DOHH2 (cell line): ENCODE measurements around the gene UBQLNL.

Experiments
- H3F3A ChIP-seq: fragments of 200-600 bp; sonication (generic), shearing (Covaris generic); 2 replicates; pipeline ENCODE4 v1.6.0; 2016; ENCODE audit warnings: antibody characterized with exemption, mild to moderate bottlenecking; ENCODE audit not compliant: control insufficient read depth, insufficient read depth
- H3K27ac ChIP-seq: fragments of 200-600 bp; sonication (generic); 2 replicates; pipeline ENCODE4 v1.5.1; 2014; ENCODE audit warnings: low read depth, mild to moderate bottlenecking, low read length, moderate library complexity
- H3K27me3 ChIP-seq: fragments of 200-600 bp; sonication (generic); 2 replicates; pipeline ENCODE4 v1.6.1; 2014; ENCODE audit warnings: mild to moderate bottlenecking, low read length, mixed read lengths; ENCODE audit not compliant: control insufficient read depth
- H3K36me3 ChIP-seq: fragments of 200-600 bp; sonication (generic); 2 replicates; pipeline ENCODE4 v1.6.1; 2014; ENCODE audit warnings: mild to moderate bottlenecking, low read length, moderate library complexity, mixed read lengths; ENCODE audit not compliant: control insufficient read depth
- H3K4me1 ChIP-seq: fragments of 200-600 bp; sonication (generic); 2 replicates; pipeline ENCODE4 v1.6.1; 2014; ENCODE audit warnings: mild to moderate bottlenecking, low read length, mixed read lengths; ENCODE audit not compliant: control insufficient read depth
- H3K4me2 ChIP-seq: fragments of 200-600 bp; sonication (generic); 2 replicates; pipeline ENCODE4 v1.6.0; 2014; ENCODE audit warnings: mild to moderate bottlenecking, low read length, moderate library complexity
- H3K4me3 ChIP-seq: fragments of 200-600 bp; sonication (generic); 2 replicates; pipeline ENCODE4 v1.5.1; 2014; ENCODE audit warnings: mild to moderate bottlenecking, low read length, mixed read lengths
- H3K79me2 ChIP-seq: fragments of 200-600 bp; sonication (generic); 2 replicates; pipeline ENCODE4 v1.6.1; 2014; ENCODE audit warnings: mild to moderate bottlenecking, low read length, mixed read lengths; ENCODE audit not compliant: control insufficient read depth
- H3K9me2 ChIP-seq: fragments of 200-600 bp; sonication (generic); replicated peaks from 2 replicates; pipeline ENCODE4 v1.6.1; 2014; ENCODE audit warnings: mild to moderate bottlenecking, low read length, mixed read lengths; ENCODE audit not compliant: control insufficient read depth
- H3K9me3 ChIP-seq: fragments of 200-600 bp; sonication (generic); 2 replicates; pipeline ENCODE4 v1.6.1; 2014; ENCODE audit warnings: antibody characterized with exemption, low read length, mixed read lengths; ENCODE audit not compliant: control insufficient read depth, insufficient read depth
- H4K20me1 ChIP-seq: fragments of 200-600 bp; sonication (generic); 2 replicates; pipeline ENCODE4 v1.6.0; 2014; ENCODE audit warnings: low read depth, mild to moderate bottlenecking, antibody characterized with exemption, low read length, moderate library complexity; ENCODE audit not compliant: control insufficient read depth, insufficient read depth
- CTCF ChIP-seq: fragments of 200-600 bp; sonication (generic); IDR thresholded peaks from one replicate; pipeline ENCODE4 v1.5.1; 2014; ENCODE audit warnings: antibody characterized with exemption, mild to moderate bottlenecking, low read depth, low read length; ENCODE audit not compliant: poor library complexity, severe bottlenecking
- EZH2phosphoT487 ChIP-seq: fragments of 200-600 bp; sonication (generic); IDR thresholded peaks from 2 replicates; pipeline ENCODE4 v1.6.1; 2017; ENCODE audit warnings: borderline replicate concordance, mild to moderate bottlenecking, antibody characterized with exemption, low read length, moderate library complexity, mixed read lengths

UBQLNL gene

GRCh38 chr11:5528495-5528894 lies 12.0 kb upstream of the UBQLNL start:
- Histone ChIP-seq H3K4me3 (no peak overlapping the region), H3K27me3 (no peaks in the 10 kb centered on the region), H4K20me1 (no peaks in the 10 kb centered on the region), H3K79me2 (no peaks in the 10 kb centered on the region), H3K4me2 (no peak overlapping the region), H3K9me2 (no peaks in the 10 kb centered on the region), H3K36me3 (no peaks in the 10 kb centered on the region), H3K4me1 (no peaks in the 10 kb centered on the region), H3K9me3 (no peaks in the 10 kb centered on the region), H3F3A (no peaks in the 10 kb centered on the region), H3K27ac (no peak overlapping the region)
- no peak for TF ChIP-seq EZH2phosphoT487
- TF ChIP-seq CTCF = no peak

DNA sequence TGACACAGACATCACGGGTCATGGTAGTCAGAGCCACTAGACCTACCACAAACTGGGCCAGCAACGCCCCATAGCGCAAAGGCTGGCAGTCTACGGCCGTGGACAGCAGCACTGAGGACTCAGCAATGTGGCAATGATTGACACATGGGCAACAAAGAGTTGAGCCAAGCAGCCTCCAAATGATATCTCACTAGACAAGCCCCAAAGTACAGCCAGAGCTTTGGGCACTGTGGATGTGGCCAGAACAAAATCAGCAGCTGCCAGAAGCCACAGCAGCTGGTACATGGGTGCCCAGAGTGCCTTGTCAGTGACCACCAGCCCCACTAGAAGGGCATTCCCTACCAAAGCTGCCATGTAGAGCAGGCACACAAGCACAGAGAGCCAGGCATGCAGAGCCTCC lies 11.2 kb upstream of the UBQLNL start:
- Histone ChIP-seq H3K4me2 (no peak overlapping the region), H3K4me1 (no peaks in the 10 kb centered on the region), H3K27me3 (no peaks in the 10 kb centered on the region), H3F3A (no peaks in the 10 kb centered on the region), H3K9me3 (no peaks in the 10 kb centered on the region), H3K27ac (no peak overlapping the region), H3K4me3 (no peak overlapping the region), H3K9me2 (no peaks in the 10 kb centered on the region), H3K36me3 (no peaks in the 10 kb centered on the region), H3K79me2 (no peaks in the 10 kb centered on the region), H4K20me1 (no peaks in the 10 kb centered on the region)
- no peak for TF ChIP-seq EZH2phosphoT487

GRCh38 chr11:5524756-5525155 lies 8.3 kb upstream of the UBQLNL start:
- Histone ChIP-seq H3K9me2 (no peaks in the 10 kb centered on the region), H3K9me3 (no peaks in the 10 kb centered on the region), H3K4me2 (no peak overlapping the region), H3K27ac (no peak overlapping the region), H3K36me3 (no peaks in the 10 kb centered on the region), H4K20me1 (no peaks in the 10 kb centered on the region), H3F3A (no peaks in the 10 kb centered on the region), H3K27me3 (no peaks in the 10 kb centered on the region), H3K4me3 (no peak overlapping the region), H3K79me2 (no peaks in the 10 kb centered on the region), H3K4me1 (no peaks in the 10 kb centered on the region)
- no peak for TF ChIP-seq CTCF
- no peak for TF ChIP-seq EZH2phosphoT487

GRCh38 chr11:5522308-5522707 lies 5.8 kb upstream of the UBQLNL start:
- no peaks in the 10 kb centered on the region for H3F3A ChIP-seq
- TF ChIP-seq EZH2phosphoT487 = no peak
- no peak for TF ChIP-seq CTCF
- H3K27ac ChIP-seq = no peak overlapping the region
- H4K20me1 ChIP-seq = no peaks in the 10 kb centered on the region
- H3K79me2 ChIP-seq = no peaks in the 10 kb centered on the region
- no peaks in the 10 kb centered on the region for H3K27me3 ChIP-seq
- no peaks in the 10 kb centered on the region for H3K9me2 ChIP-seq
- no peaks in the 10 kb centered on the region for H3K4me1 ChIP-seq
- no peaks in the 10 kb centered on the region for H3K9me3 ChIP-seq
- no peak overlapping the region for H3K4me2 ChIP-seq
- no peaks in the 10 kb centered on the region for H3K36me3 ChIP-seq
- no peak overlapping the region for H3K4me3 ChIP-seq
